Lower lobe of right lung (tissue), 2 donors: ENCODE results near the gene MRPL3. TPM values are rescaled to one million over a fixed set of nuclear protein-coding genes. Genes with fewer than 3 reads are reported as not detected.
"Not testable (repeated sequence)": the region's sequence is repeated elsewhere in the genome, so short reads cannot be mapped to it uniquely, and the experiment has no call there.

Experiments used
- ATAC-seq, 2 donors: fragments of 200-7000 bp; cut with Tn5 transposase; one replicate each; pipeline ENCODE4 v1.9.1; 2020 to 2022; ENCODE audit warnings: mild to moderate bottlenecking in 2 of 2, moderate library complexity in 2 of 2
- DNase-seq: peaks from one replicate; pipeline ENCODE4 v3.0.0-alpha.2; 2020
- H3K27ac ChIP-seq: fragments of 200-600 bp; one replicate; pipeline ENCODE4 v1.8.0; 2022
- H3K27me3 ChIP-seq: fragments of 200-600 bp; one replicate; pipeline ENCODE4 v1.8.0; 2022; ENCODE audit warnings: low read depth
- H3K36me3 ChIP-seq: fragments of 200-600 bp; one replicate; pipeline ENCODE4 v1.8.0; 2022; ENCODE audit warnings: mild to moderate bottlenecking
- H3K4me1 ChIP-seq: fragments of 200-600 bp; one replicate; pipeline ENCODE4 v1.8.0; 2022
- H3K4me3 ChIP-seq: fragments of 200-600 bp; one replicate; pipeline ENCODE4 v1.8.0; 2022; ENCODE audit warnings: mild to moderate bottlenecking
- H3K9me3 ChIP-seq: fragments of 200-600 bp; one replicate; pipeline ENCODE4 v1.8.0; 2022
- CTCF ChIP-seq: fragments of 200-600 bp; IDR thresholded peaks from one replicate; pipeline ENCODE4 v1.8.0; 2022; ENCODE audit warnings: antibody characterized with exemption, mild to moderate bottlenecking
- intact Hi-C: fragments of 100-400 bp; cut with DNase I; formaldehyde crosslinking; loops from one replicate; pipeline ENCODE4 v1.11.0; 2022
- total RNA-seq: library from RNA; stranded (reverse); fragmentation: NEBNext Ultra II Directional; extraction: Animal tissue kit (Norgen Biotek cat#: 25700); gene quantifications from one replicate; pipeline ENCODE4 v1.2.1, GENCODE V29; 2021
- donor health status: DM: no; HTN: yes; CAD: no; lungs with severe emphysema.

MRPL3 gene
- total RNA-seq, 1 donor from 2014 or later = 48.4 TPM

- no peaks in the 10 kb centered on the region for H3K27me3 ChIP-seq
- H3K4me3 ChIP-seq = peak overlapping the region; percentile 90
- no peak for TF ChIP-seq CTCF
- H3K27ac ChIP-seq = peak overlapping the region; percentile 84
- peaks cover 27% of the 10 kb centered on the region for H3K4me1 ChIP-seq
- DNase-seq (no peak), ATAC-seq (no peak)
- peaks cover 43% of the 10 kb centered on the region for H3K36me3 ChIP-seq
- no peaks in the 10 kb centered on the region for H3K9me3 ChIP-seq
- intact Hi-C loops = no loop called here
These were observed 822 bp downstream of the MRPL3 start for GRCh38 chr3:131501949-131502348.

GRCh38 chr3:131494706-131495105 is 8.1 kb downstream of the MRPL3 start:
- DNase-seq (no peak), ATAC-seq (no peak)
- intact Hi-C loops = no loop called here
- Histone ChIP-seq H3K36me3 (peaks cover 90% of the 10 kb centered on the region), H3K9me3 (no peaks in the 10 kb centered on the region), H3K4me3 (no peak overlapping the region), H3K4me1 (no peaks in the 10 kb centered on the region), H3K27ac (no peak overlapping the region), H3K27me3 (no peaks in the 10 kb centered on the region)
- TF ChIP-seq CTCF = no peak

GRCh38 chr3:131491775-131492174 is 11.0 kb downstream of the MRPL3 start:
- H3K36me3 ChIP-seq = peaks cover 89% of the 10 kb centered on the region
- H3K27ac ChIP-seq = no peak overlapping the region
- no peak for TF ChIP-seq CTCF
- no peaks in the 10 kb centered on the region for H3K4me1 ChIP-seq
- ATAC-seq = no peak
- H3K9me3 ChIP-seq = no peaks in the 10 kb centered on the region
- no peak overlapping the region for H3K4me3 ChIP-seq
- no peak for DNase-seq
- no peaks in the 10 kb centered on the region for H3K27me3 ChIP-seq
- intact Hi-C loops = no loop called here

GRCh38 chr3:131491084-131491483 is 11.7 kb downstream of the MRPL3 start:
- Histone ChIP-seq H3K4me3 (no peak overlapping the region), H3K4me1 (no peaks in the 10 kb centered on the region), H3K9me3 (no peaks in the 10 kb centered on the region), H3K36me3 (peaks cover 86% of the 10 kb centered on the region), H3K27ac (no peak overlapping the region), H3K27me3 (no peaks in the 10 kb centered on the region)
- ATAC-seq (no peak), DNase-seq (no peak)
- intact Hi-C loops = no loop called here
- TF ChIP-seq CTCF = no peak

- DNase-seq, H3K27ac ChIP-seq, H3K4me1 ChIP-seq, H3K4me3 ChIP-seq, intact Hi-C loops, H3K9me3 ChIP-seq, H3K27me3 ChIP-seq, ATAC-seq: not testable (repeated sequence)
- peaks cover 79% of the 10 kb centered on the region for H3K36me3 ChIP-seq
These were observed 16.2 kb downstream of the MRPL3 start for GRCh38 chr3:131486545-131486944.

- Histone ChIP-seq H3K27ac (no peak overlapping the region), H3K36me3 (peaks cover 73% of the 10 kb centered on the region)
- no peak for ATAC-seq
These were observed 17.7 kb downstream of the MRPL3 start for GRCh38 chr3:131485119-131485518.

More at GRCh38 chr3:131485119-131485518, 17.7 kb downstream of the MRPL3 start:
- Histone ChIP-seq H3K4me1 (no peaks in the 10 kb centered on the region), H3K9me3 (no peaks in the 10 kb centered on the region), H3K27me3 (no peaks in the 10 kb centered on the region), H3K4me3 (no peak overlapping the region)
- no peak for TF ChIP-seq CTCF
- DNase-seq = no peak
- intact Hi-C loops = no loop called here
